ENCODE results near the gene ZNF304. TPM values are rescaled to one million over a fixed set of nuclear protein-coding genes. Genes with fewer than 3 reads are reported as not detected.

ZNF304 gene
- total and polyA plus RNA-seq, 12 donors, result 4.0 to 14.3 (median 11.1) TPM

GRCh38 chr19:57362997-57363687, 12.1 kb downstream of the ZNF304 start, which contains the start of the genes TRAPPC2B and ZNF547:
TRAPPC2B (plus strand) TSS chr19:57363551; CDS start chr19:57364834, 1,283 bp downstream.
ZNF547 (plus strand) TSS chr19:57363551; CDS start chr19:57368556, 5,005 bp downstream.
- H3K36me3 ChIP-seq (replicated peaks in 1 of 2), result no peaks in the 10 kb centered on the region
- H3K4me3 ChIP-seq, result peak within 1 kb of the TSS; percentile 13 to 86 (median 66)
- no peaks in the 10 kb centered on the region for H3K27me3 ChIP-seq
- H3K27ac ChIP-seq, result peak within 1 kb of the TSS; percentile 65 to 99 (median 92)
- intact Hi-C loops (cut with DNase I), result no loop called here
- H3K9me3 ChIP-seq (replicated peaks in 1 of 3), result no peaks in the 10 kb centered on the region
- peaks cover 23 to 35% of the 10 kb centered on the region in 2 donors for H3K4me1 ChIP-seq (replicated peaks in 1 of 2)
- WGBS, 4 donors, result 1 to 6% (median 3%) methylated on average over 11 to 47 of the region's 47 CpGs
- DNase-seq, result peak; percentile 99 to 100 (median 100)
- no peak for TF ChIP-seq CTCF (IDR thresholded peaks at IDR 0.05)
- TF ChIP-seq POLR2A (IDR thresholded peaks at IDR 0.05), result peak; percentile 65 to 91

GRCh38 chr19:57363688-57364181, 12.7 kb downstream of the ZNF304 start:
- Histone ChIP-seq H3K27ac (peak overlapping the region; percentile 65 to 99 (median 92)), H3K27me3 (no peaks in the 10 kb centered on the region), H3K4me1 (replicated peaks in 1 of 2) (peaks cover 23 to 31% of the 10 kb centered on the region in 2 donors), H3K4me3 (peak overlapping the region; percentile 13 to 86 (median 66)), H3K9me3 (replicated peaks in 1 of 3) (no peaks in the 10 kb centered on the region), H3K36me3 (replicated peaks in 1 of 2) (no peaks in the 10 kb centered on the region)
- WGBS, 4 donors, result 0 to 5% (median 1%) methylated on average over 9 to 18 of the region's 18 CpGs
- TF ChIP-seq POLR2A (IDR thresholded peaks at IDR 0.05) (no peak), CTCF (IDR thresholded peaks at IDR 0.05) (no peak)
- peak in 2 of 7 donors; percentile 34 to 61 for DNase-seq
- intact Hi-C loops (cut with DNase I), result no loop called here

- intact Hi-C loops (cut with DNase I), result no loop called here
- 91 to 93% (median 92%) methylated on average over 2 of the region's 2 CpGs for WGBS, 4 donors
These were observed 15.7 kb downstream of the ZNF304 start for GRCh38 chr19:57366776-57367175.

More at GRCh38 chr19:57366776-57367175, 15.7 kb downstream of the ZNF304 start:
- H3K36me3 ChIP-seq (replicated peaks in 1 of 2), result peaks cover 0 to 2% of the 10 kb centered on the region in 2 donors
- H3K27me3 ChIP-seq, result no peaks in the 10 kb centered on the region
- peaks cover 16 to 22% of the 10 kb centered on the region in 2 donors for H3K4me1 ChIP-seq (replicated peaks in 1 of 2)
- H3K4me3 ChIP-seq, result no peak overlapping the region
- DNase-seq, result no peak
- no peak overlapping the region for H3K27ac ChIP-seq
- TF ChIP-seq CTCF (IDR thresholded peaks at IDR 0.05) (no peak), POLR2A (IDR thresholded peaks at IDR 0.05) (no peak)
- no peaks in the 10 kb centered on the region for H3K9me3 ChIP-seq (replicated peaks in 1 of 3)
